GM18505 (cell line): ENCODE results near the gene SYPL1.
"Not testable (repeated sequence)": the region's sequence is repeated elsewhere in the genome, so short reads cannot be mapped to it uniquely, and the experiment has no call there.

ENCODE experiments used
- ATAC-seq: cut with Tn5 transposase; IDR thresholded peaks from one replicate; pipeline ENCODE4 v1.9.1; 2021; ENCODE audit not compliant: unreplicated experiment
- POLR2A ChIP-seq: IDR thresholded peaks from 4 replicates; pipeline ENCODE4 v1.6.1; 2011; ENCODE audit warnings: borderline replicate concordance; ENCODE audit not compliant: insufficient read depth, insufficient read length; ENCODE audit errors: extremely low read depth

The SYPL1 gene

GRCh38 chr7:106112118-106112971 lies at the start of gene SYPL1:
Gene SYPL1, minus strand, starts transcription at chr7:106112312. Its CDS starts 104 bp downstream, at chr7:106112208.
- TF ChIP-seq POLR2A: peak; percentile 59
- peak; percentile 75 for ATAC-seq

- no peak for ATAC-seq
These were observed 42.9 kb upstream of the SYPL1 start for GRCh38 chr7:106155027-106155426.

GRCh38 chr7:106153891-106154449 lies 41.9 kb upstream of the SYPL1 start:
- ATAC-seq: peak; percentile 72

More at GRCh38 chr7:106155027-106155426, 42.9 kb upstream of the SYPL1 start:
- no peak for TF ChIP-seq POLR2A

GRCh38 chr7:106152313-106152665 lies 40.2 kb upstream of the SYPL1 start:
- TF ChIP-seq POLR2A: no peak
- no peak for ATAC-seq

More at GRCh38 chr7:106153891-106154449, 41.9 kb upstream of the SYPL1 start:
- no peak for TF ChIP-seq POLR2A

GRCh38 chr7:106151459-106152312 lies 39.6 kb upstream of the SYPL1 start:
- no peak for ATAC-seq
- TF ChIP-seq POLR2A: no peak

GRCh38 chr7:106143711-106144337 lies 31.7 kb upstream of the SYPL1 start:
- TF ChIP-seq POLR2A: no peak
- ATAC-seq: no peak

GRCh38 chr7:106142136-106142535 lies 30.0 kb upstream of the SYPL1 start:
- ATAC-seq: no peak
- no peak for TF ChIP-seq POLR2A

- no peak for TF ChIP-seq POLR2A
- ATAC-seq: no peak
These were observed 28.5 kb upstream of the SYPL1 start for GRCh38 chr7:106140406-106141173.

GRCh38 chr7:106139265-106140251 lies 27.4 kb upstream of the SYPL1 start:
- no peak for TF ChIP-seq POLR2A
- ATAC-seq: no peak

- no peak for TF ChIP-seq POLR2A
- no peak for ATAC-seq
These were observed 26.7 kb upstream of the SYPL1 start for GRCh38 chr7:106138776-106139175.

GRCh38 chr7:106138181-106138580 lies 26.1 kb upstream of the SYPL1 start:
- ATAC-seq: not testable (repeated sequence)
